ENCODE results near the gene ATPAF1. TPM values are rescaled to one million over a fixed set of nuclear protein-coding genes. Genes with fewer than 3 reads are reported as not detected.
A peak's percentile ranks its signal among the peaks of the same experiment; 100 is the strongest.

The ATPAF1 gene
- total and polyA plus RNA-seq, 4 experiments from 2014 or later: 32.9 to 128 (median 57.1) TPM

DNA sequence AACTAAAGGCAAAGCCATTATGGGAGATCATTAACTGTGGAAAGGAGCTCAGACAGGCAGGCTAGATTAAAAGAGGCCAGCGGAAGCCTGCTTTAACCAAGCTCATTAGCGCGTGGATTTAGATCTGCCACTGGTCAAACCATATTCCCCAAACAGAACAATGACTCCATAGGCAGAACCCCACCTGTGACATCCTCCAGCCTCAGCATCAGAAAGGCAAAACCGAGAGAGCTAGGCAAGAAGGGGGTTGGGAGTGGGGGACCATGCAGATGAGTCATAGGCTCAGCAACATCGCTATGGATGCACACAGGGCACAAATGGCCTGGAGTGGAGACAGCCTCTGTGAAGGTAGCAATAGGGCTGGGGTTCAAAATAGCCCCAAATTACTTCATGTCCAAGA lies 84.7 kb downstream of the ATPAF1 start:
- H3K27ac ChIP-seq (ENCODE audit: low read depth, low read length): no peak overlapping the region
- peaks cover 16% of the 10 kb centered on the region for H3K36me3 ChIP-seq (ENCODE audit: insufficient read depth, low read length)
- intact Hi-C loops (cut with micrococcal nuclease): no loop called here
- H3K36me3 Mint-ChIP-seq: peaks cover 46 to 65% of the 10 kb centered on the region in 2 donors
- ChIA-PET POLR2A (ENCODE audit: partially characterized antibody) (no interaction called here), CTCF (ENCODE audit: partially characterized antibody) (interaction anchor here (3.0 kb wide), 1 partner anchor 21 kb away, joined by 8 read pairs; the partner anchor contains the start of gene MKNK1)
- H3K4me3 ChIP-seq (ENCODE audit: low read length in 2 of 2): no peak overlapping the region
- H3K4me1 ChIP-seq (ENCODE audit: insufficient read depth, low read length): peaks cover 32% of the 10 kb centered on the region
- DNase-seq: no peak
- no peaks in the 10 kb centered on the region for H3K27me3 ChIP-seq (ENCODE audit: insufficient read depth, low read length)
- H3K4me3 Mint-ChIP-seq: no peak overlapping the region
- H3K27me3 Mint-ChIP-seq: no peaks in the 10 kb centered on the region
- peaks cover 17 to 40% (median 27%) of the 10 kb centered on the region in 4 donors for H3K4me1 Mint-ChIP-seq
- no peaks in the 10 kb centered on the region for H3K9me3 ChIP-seq (ENCODE audit: control insufficient read depth in 1 of 2, low read length in 2 of 2)
- H3K27ac Mint-ChIP-seq: peak overlapping the region in 3 of 7 donors; percentile 15 to 80 (median 73)
- H3K9me3 Mint-ChIP-seq: no peaks in the 10 kb centered on the region

DNA sequence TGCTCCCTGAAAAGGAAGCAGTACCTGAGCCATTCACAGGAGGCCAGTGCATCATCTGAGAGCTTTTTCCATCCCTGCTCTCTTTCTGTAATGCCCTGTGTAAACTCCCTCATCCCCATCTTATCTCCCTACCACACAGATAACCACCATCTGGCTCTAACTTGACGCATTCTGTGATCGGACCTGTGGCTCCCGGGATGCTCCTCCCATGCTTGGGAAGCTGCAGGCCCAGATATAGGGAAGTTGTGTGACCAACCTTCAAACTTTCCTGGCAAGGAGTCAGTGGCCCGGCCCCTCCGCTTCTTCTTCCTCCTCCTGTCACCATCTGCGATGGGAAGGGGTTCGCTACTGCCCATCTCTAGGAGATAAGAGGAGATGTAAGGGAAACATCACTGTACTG lies 85.2 kb downstream of the ATPAF1 start:
- Mint-ChIP-seq H3K36me3 (peaks cover 50 to 68% of the 10 kb centered on the region in 2 donors), H3K27ac (peak overlapping the region in 5 of 7 donors; percentile 47 to 94 (median 73)), H3K4me3 (peak overlapping the region in 1 of 8 donors; percentile 34), H3K9me3 (no peaks in the 10 kb centered on the region), H3K4me1 (peaks cover 17 to 40% (median 27%) of the 10 kb centered on the region in 4 donors), H3K27me3 (no peaks in the 10 kb centered on the region)
- H3K36me3 ChIP-seq (ENCODE audit: insufficient read depth, low read length): peaks cover 16% of the 10 kb centered on the region
- peaks cover 32% of the 10 kb centered on the region for H3K4me1 ChIP-seq (ENCODE audit: insufficient read depth, low read length)
- no peak overlapping the region for H3K4me3 ChIP-seq (ENCODE audit: low read length in 2 of 2)
- intact Hi-C loops (cut with micrococcal nuclease): no loop called here
- no peaks in the 10 kb centered on the region for H3K9me3 ChIP-seq (ENCODE audit: control insufficient read depth in 1 of 2, low read length in 2 of 2)
- H3K27me3 ChIP-seq (ENCODE audit: insufficient read depth, low read length): no peaks in the 10 kb centered on the region
- no peak for DNase-seq
- H3K27ac ChIP-seq (ENCODE audit: low read depth, low read length): no peak overlapping the region
- ChIA-PET CTCF (ENCODE audit: partially characterized antibody) (interaction anchor here (3.0 kb wide), 1 partner anchor 22 kb away, joined by 8 read pairs; the partner anchor contains the start of gene MKNK1), POLR2A (ENCODE audit: partially characterized antibody) (interaction anchor here (0.5 to 1.6 kb wide), 2 partner anchors 19 to 22 kb away, joined by 3 to 4 read pairs; no protein-coding TSS in a partner anchor)

Other genes with a start within 250 kb of the ATPAF1 start
- not detected for gene DMBX1, start 178.5 kb downstream of the ATPAF1 start, total RNA-seq
- not detected for gene DMBX1, start 178.5 kb downstream of the ATPAF1 start, polyA plus RNA-seq
- gene KNCN, start 116.7 kb downstream of the ATPAF1 start, total RNA-seq: not detected
- not detected for gene KNCN, start 116.7 kb downstream of the ATPAF1 start, polyA plus RNA-seq
- 10 to 100 TPM; 54.3 to 54.9 TPM for gene MKNK1, start 64.1 kb downstream of the ATPAF1 start, total RNA-seq
- gene MKNK1, start 64.1 kb downstream of the ATPAF1 start, polyA plus RNA-seq: 10 to 100 TPM; 29.3 to 33.4 TPM
- 10 to 100 TPM; 27.8 to 29.5 TPM for gene MOB3C, start 51.6 kb downstream of the ATPAF1 start, total RNA-seq
- 10 to 100 TPM in 1 of 2 donors, 1 to 10 TPM in 1; 9.8 to 19.1 TPM for gene MOB3C, start 51.6 kb downstream of the ATPAF1 start, polyA plus RNA-seq
- not detected for gene TEX38, start 3.5 kb upstream of the ATPAF1 start, total RNA-seq
- under 1 TPM in 1 of 2 donors, not detected in 1; 0.25 TPM for gene TEX38, start 3.5 kb upstream of the ATPAF1 start, polyA plus RNA-seq
- gene EFCAB14, start 50.8 kb upstream of the ATPAF1 start, total RNA-seq: 10 to 100 TPM; 96.7 to 98.5 TPM
- 100 to 1,000 TPM in 1 of 2 donors, 10 to 100 TPM in 1; 87.0 to 117 TPM for gene EFCAB14, start 50.8 kb upstream of the ATPAF1 start, polyA plus RNA-seq
- gene CYP4B1, start 130.7 kb upstream of the ATPAF1 start, total RNA-seq: not detected
- 1 to 10 TPM; 1.4 to 2.5 TPM for gene CYP4B1, start 130.7 kb upstream of the ATPAF1 start, polyA plus RNA-seq

Data from CD4-positive, alpha-beta memory T cell (primary cell).